ENCODE results near the gene C19orf47. TPM values are rescaled to one million over a fixed set of nuclear protein-coding genes. Genes with fewer than 3 reads are reported as not detected.
"Not testable (repeated sequence)": the region's sequence is repeated elsewhere in the genome, so short reads cannot be mapped to it uniquely, and the experiment has no call there.

The C19orf47 gene
- total RNA-seq, 1 donor from 2014 or later = 28.1 TPM

GRCh38 chr19:40335101-40335500 is 13.1 kb downstream of the C19orf47 start:
- DNase-seq (ENCODE audit: low spot score) = no peak
- Mint-ChIP-seq H3K27me3 (ENCODE audit: insufficient read depth) (no peaks in the 10 kb centered on the region), H3K36me3 (ENCODE audit: low read depth) (peaks cover 17% of the 10 kb centered on the region), H3K9me3 (no peaks in the 10 kb centered on the region), H3K27ac (no peak overlapping the region), H3K4me3 (no peak overlapping the region), H3K4me1 (ENCODE audit: low read depth) (no peaks in the 10 kb centered on the region)
- intact Hi-C loops (cut with micrococcal nuclease) = no loop called here

GRCh38 chr19:40333083-40333482 is 15.1 kb downstream of the C19orf47 start:
- H3K4me3 Mint-ChIP-seq; H3K9me3 Mint-ChIP-seq; H3K4me1 Mint-ChIP-seq (ENCODE audit: low read depth); H3K27ac Mint-ChIP-seq; DNase-seq (ENCODE audit: low spot score); intact Hi-C loops (cut with micrococcal nuclease); H3K27me3 Mint-ChIP-seq (ENCODE audit: insufficient read depth): not testable (repeated sequence)
- peaks cover 26% of the 10 kb centered on the region for H3K36me3 Mint-ChIP-seq (ENCODE audit: low read depth)

GRCh38 chr19:40332669-40333068 is 15.5 kb downstream of the C19orf47 start:
- H3K4me1 Mint-ChIP-seq (ENCODE audit: low read depth) = peaks cover 6% of the 10 kb centered on the region
- no peaks in the 10 kb centered on the region for H3K9me3 Mint-ChIP-seq
- no peak overlapping the region for H3K4me3 Mint-ChIP-seq
- peaks cover 26% of the 10 kb centered on the region for H3K36me3 Mint-ChIP-seq (ENCODE audit: low read depth)
- no peak for DNase-seq (ENCODE audit: low spot score)
- no peak overlapping the region for H3K27ac Mint-ChIP-seq
- no peaks in the 10 kb centered on the region for H3K27me3 Mint-ChIP-seq (ENCODE audit: insufficient read depth)
- intact Hi-C loops (cut with micrococcal nuclease) = no loop called here

- Mint-ChIP-seq H3K4me1 (ENCODE audit: low read depth) (peaks cover 6% of the 10 kb centered on the region), H3K9me3 (no peaks in the 10 kb centered on the region), H3K27ac (no peak overlapping the region), H3K36me3 (ENCODE audit: low read depth) (peaks cover 27% of the 10 kb centered on the region), H3K4me3 (no peak overlapping the region), H3K27me3 (ENCODE audit: insufficient read depth) (no peaks in the 10 kb centered on the region)
- intact Hi-C loops (cut with micrococcal nuclease) = no loop called here
- DNase-seq (ENCODE audit: low spot score) = no peak
These were observed 17.1 kb downstream of the C19orf47 start for GRCh38 chr19:40331052-40331451.

GRCh38 chr19:40326201-40326600 is 22.0 kb downstream of the C19orf47 start:
- DNase-seq (ENCODE audit: low spot score) = no peak
- Mint-ChIP-seq H3K9me3 (no peaks in the 10 kb centered on the region), H3K4me3 (no peak overlapping the region), H3K27me3 (ENCODE audit: insufficient read depth) (no peaks in the 10 kb centered on the region), H3K36me3 (ENCODE audit: low read depth) (peaks cover 36% of the 10 kb centered on the region), H3K4me1 (ENCODE audit: low read depth) (peaks cover 6% of the 10 kb centered on the region), H3K27ac (no peak overlapping the region)
- intact Hi-C loops (cut with micrococcal nuclease) = no loop called here

GRCh38 chr19:40323705-40324104 is 24.5 kb downstream of the C19orf47 start:
- no peak overlapping the region for H3K27ac Mint-ChIP-seq
- H3K27me3 Mint-ChIP-seq (ENCODE audit: insufficient read depth) = no peaks in the 10 kb centered on the region
- H3K9me3 Mint-ChIP-seq = no peaks in the 10 kb centered on the region
- intact Hi-C loops (cut with micrococcal nuclease) = no loop called here
- no peak overlapping the region for H3K4me3 Mint-ChIP-seq
- no peak for DNase-seq (ENCODE audit: low spot score)
- H3K4me1 Mint-ChIP-seq (ENCODE audit: low read depth) = no peaks in the 10 kb centered on the region
- peaks cover 28% of the 10 kb centered on the region for H3K36me3 Mint-ChIP-seq (ENCODE audit: low read depth)

- Mint-ChIP-seq H3K27ac (no peak overlapping the region), H3K4me3 (no peak overlapping the region), H3K27me3 (ENCODE audit: insufficient read depth) (no peaks in the 10 kb centered on the region), H3K36me3 (ENCODE audit: low read depth) (peaks cover 25% of the 10 kb centered on the region), H3K9me3 (no peaks in the 10 kb centered on the region), H3K4me1 (ENCODE audit: low read depth) (no peaks in the 10 kb centered on the region)
- no peak for DNase-seq (ENCODE audit: low spot score)
- intact Hi-C loops (cut with micrococcal nuclease) = no loop called here
These were observed 25.1 kb downstream of the C19orf47 start for GRCh38 chr19:40322951-40323615.

GRCh38 chr19:40322271-40322610 is 26.0 kb downstream of the C19orf47 start:
- Mint-ChIP-seq H3K9me3 (no peaks in the 10 kb centered on the region), H3K27me3 (ENCODE audit: insufficient read depth) (no peaks in the 10 kb centered on the region), H3K4me1 (ENCODE audit: low read depth) (no peaks in the 10 kb centered on the region), H3K4me3 (no peak overlapping the region), H3K36me3 (ENCODE audit: low read depth) (peaks cover 27% of the 10 kb centered on the region), H3K27ac (no peak overlapping the region)
- intact Hi-C loops (cut with micrococcal nuclease) = no loop called here
- DNase-seq (ENCODE audit: low spot score) = no peak

- Mint-ChIP-seq H3K9me3 (no peaks in the 10 kb centered on the region), H3K4me1 (ENCODE audit: low read depth) (no peaks in the 10 kb centered on the region), H3K27ac (no peak overlapping the region), H3K4me3 (no peak overlapping the region), H3K27me3 (ENCODE audit: insufficient read depth) (no peaks in the 10 kb centered on the region), H3K36me3 (ENCODE audit: low read depth) (peaks cover 27% of the 10 kb centered on the region)
- DNase-seq (ENCODE audit: low spot score) = no peak
- intact Hi-C loops (cut with micrococcal nuclease) = no loop called here
These were observed 26.5 kb downstream of the C19orf47 start for GRCh38 chr19:40321566-40322270.

GRCh38 chr19:40321076-40321475 is 27.1 kb downstream of the C19orf47 start:
- Mint-ChIP-seq H3K4me3 (no peak overlapping the region), H3K36me3 (ENCODE audit: low read depth) (peaks cover 26% of the 10 kb centered on the region), H3K4me1 (ENCODE audit: low read depth) (no peaks in the 10 kb centered on the region), H3K27me3 (ENCODE audit: insufficient read depth) (no peaks in the 10 kb centered on the region), H3K27ac (no peak overlapping the region), H3K9me3 (no peaks in the 10 kb centered on the region)
- no peak for DNase-seq (ENCODE audit: low spot score)
- intact Hi-C loops (cut with micrococcal nuclease) = no loop called here

- Mint-ChIP-seq H3K27ac (peak overlapping the region; percentile 59), H3K36me3 (ENCODE audit: low read depth) (peaks cover 22% of the 10 kb centered on the region), H3K4me3 (no peak overlapping the region), H3K27me3 (ENCODE audit: insufficient read depth) (no peaks in the 10 kb centered on the region), H3K9me3 (no peaks in the 10 kb centered on the region), H3K4me1 (ENCODE audit: low read depth) (no peaks in the 10 kb centered on the region)
- DNase-seq (ENCODE audit: low spot score) = no peak
- intact Hi-C loops (cut with micrococcal nuclease) = no loop called here
These were observed 27.6 kb downstream of the C19orf47 start for GRCh38 chr19:40320558-40320935.

GRCh38 chr19:40317338-40317737 is 30.9 kb downstream of the C19orf47 start:
- no peaks in the 10 kb centered on the region for H3K27me3 Mint-ChIP-seq (ENCODE audit: insufficient read depth)
- DNase-seq (ENCODE audit: low spot score) = no peak
- intact Hi-C loops (cut with micrococcal nuclease) = no loop called here
- no peaks in the 10 kb centered on the region for H3K4me1 Mint-ChIP-seq (ENCODE audit: low read depth)
- no peaks in the 10 kb centered on the region for H3K9me3 Mint-ChIP-seq
- peaks cover 9% of the 10 kb centered on the region for H3K36me3 Mint-ChIP-seq (ENCODE audit: low read depth)
- no peak overlapping the region for H3K4me3 Mint-ChIP-seq
- no peak overlapping the region for H3K27ac Mint-ChIP-seq

GRCh38 chr19:40315812-40316470 is 32.3 kb downstream of the C19orf47 start:
- H3K4me1 Mint-ChIP-seq (ENCODE audit: low read depth) = no peaks in the 10 kb centered on the region
- no peak overlapping the region for H3K27ac Mint-ChIP-seq
- H3K27me3 Mint-ChIP-seq (ENCODE audit: insufficient read depth) = no peaks in the 10 kb centered on the region
- no peak for DNase-seq (ENCODE audit: low spot score)
- H3K9me3 Mint-ChIP-seq = no peaks in the 10 kb centered on the region
- H3K4me3 Mint-ChIP-seq = no peak overlapping the region
- H3K36me3 Mint-ChIP-seq (ENCODE audit: low read depth) = peaks cover 3% of the 10 kb centered on the region
- intact Hi-C loops (cut with micrococcal nuclease) = no loop called here
